ENCODE data around the gene RABL3. TPM values are rescaled to one million over a fixed set of nuclear protein-coding genes. Genes with fewer than 3 reads are reported as not detected.

Gene RABL3
- total and polyA plus RNA-seq, 8 donors, result 2.0 to 27.7 (median 9.4) TPM

- intact Hi-C loops (cut with DNase I; ENCODE audit: low total_unique reads), result no loop called here
- Histone ChIP-seq H3K27ac (no peak overlapping the region), H3K9me3 (no peaks in the 10 kb centered on the region), H3K4me3 (no peak overlapping the region), H3K36me3 (peaks cover 0 to 11% (median 10%) of the 10 kb centered on the region in 4 donors), H3K27me3 (no peaks in the 10 kb centered on the region), H3K4me1 (peaks cover 0 to 43% (median 13%) of the 10 kb centered on the region in 4 donors)
- TF ChIP-seq CTCF (IDR thresholded peaks at IDR 0.05), result no peak
- TF ChIP-seq POLR2AphosphoS5 (IDR thresholded peaks at IDR 0.05), result no peak
- no peak for TF ChIP-seq EP300 (IDR thresholded peaks at IDR 0.05)
- no peak for TF ChIP-seq POLR2A (IDR thresholded peaks at IDR 0.05)
- WGBS, 5 donors, result 58 to 89% (median 87%) methylated on average over 3 of the region's 3 CpGs
- DNase-seq, result no peak
Measured at GRCh38 chr3:120766576-120766975, 24.3 kb upstream of the RABL3 start.

- no peak for DNase-seq
- Histone ChIP-seq H3K4me3 (no peak overlapping the region), H3K9me3 (no peaks in the 10 kb centered on the region), H3K27me3 (no peaks in the 10 kb centered on the region), H3K27ac (no peak overlapping the region), H3K4me1 (peaks cover 0 to 43% (median 13%) of the 10 kb centered on the region in 4 donors), H3K36me3 (peaks cover 0 to 5% (median 4%) of the 10 kb centered on the region in 4 donors)
- TF ChIP-seq CTCF (IDR thresholded peaks at IDR 0.05), result no peak
- no peak for TF ChIP-seq POLR2A (IDR thresholded peaks at IDR 0.05)
- intact Hi-C loops (cut with DNase I; ENCODE audit: low total_unique reads), result no loop called here
Measured at GRCh38 chr3:120765830-120766493, 23.6 kb upstream of the RABL3 start.

- no peak for DNase-seq
- Histone ChIP-seq H3K36me3 (no peaks in the 10 kb centered on the region), H3K27ac (no peak overlapping the region), H3K9me3 (no peaks in the 10 kb centered on the region), H3K27me3 (no peaks in the 10 kb centered on the region), H3K4me3 (no peak overlapping the region), H3K4me1 (peaks cover 0 to 40% (median 13%) of the 10 kb centered on the region in 4 donors)
- intact Hi-C loops (cut with DNase I; ENCODE audit: low total_unique reads), result no loop called here
- no peak for TF ChIP-seq POLR2A (IDR thresholded peaks at IDR 0.05)
- TF ChIP-seq CTCF (IDR thresholded peaks at IDR 0.05), result no peak
- TF ChIP-seq EP300 (IDR thresholded peaks at IDR 0.05), result no peak
Measured at GRCh38 chr3:120764206-120764605, 21.9 kb upstream of the RABL3 start.

GRCh38 chr3:120763601-120764000 lies 21.3 kb upstream of the RABL3 start:
- WGBS, 5 donors, result 38 to 62% (median 51%) methylated on average over 1 of the region's 1 CpG
- intact Hi-C loops (cut with DNase I; ENCODE audit: low total_unique reads), result no loop called here

More at GRCh38 chr3:120763601-120764000, 21.3 kb upstream of the RABL3 start:
- Histone ChIP-seq H3K27ac (no peak overlapping the region), H3K4me3 (no peak overlapping the region), H3K27me3 (no peaks in the 10 kb centered on the region), H3K9me3 (no peaks in the 10 kb centered on the region), H3K36me3 (no peaks in the 10 kb centered on the region), H3K4me1 (peaks cover 0 to 40% (median 13%) of the 10 kb centered on the region in 4 donors)
- no peak for DNase-seq
- TF ChIP-seq POLR2AphosphoS5 (IDR thresholded peaks at IDR 0.05) (no peak), CTCF (IDR thresholded peaks at IDR 0.05) (no peak), EP300 (IDR thresholded peaks at IDR 0.05) (no peak), POLR2A (IDR thresholded peaks at IDR 0.05) (no peak)
